ENCODE results near the gene GALNT13.

The GALNT13 gene

GRCh38 chr2:153871231-153872221 lies at the start of gene GALNT13:
GALNT13 (plus strand) TSS chr2:153871922.
- no peak for DNase-seq

- DNase-seq, result no peak
Measured at GRCh38 chr2:153823880-153824279, 47.8 kb upstream of the GALNT13 start.

- no peak for DNase-seq
Measured at GRCh38 chr2:153828335-153828734, 43.4 kb upstream of the GALNT13 start.

GRCh38 chr2:153834662-153835061 lies 37.1 kb upstream of the GALNT13 start:
- DNase-seq, result no peak

GRCh38 chr2:153858250-153858649 lies 13.5 kb upstream of the GALNT13 start:
- no peak for DNase-seq

GRCh38 chr2:153864022-153864421 lies 7.7 kb upstream of the GALNT13 start:
- no peak for DNase-seq

- no peak for DNase-seq
Measured at GRCh38 chr2:153866595-153866994, 5.1 kb upstream of the GALNT13 start.

- DNase-seq, result no peak
Measured at GRCh38 chr2:153870308-153870707, 1.4 kb upstream of the GALNT13 start.

- DNase-seq, result no peak
Measured at GRCh38 chr2:153872311-153873051, 759 bp downstream of the GALNT13 start.

- no peak for DNase-seq
Measured at GRCh38 chr2:153873052-153874048, 1.6 kb downstream of the GALNT13 start.

- no peak for DNase-seq
Measured at GRCh38 chr2:153875801-153876466, 4.2 kb downstream of the GALNT13 start.

GRCh38 chr2:153880926-153881325 lies 9.2 kb downstream of the GALNT13 start:
- no peak for DNase-seq

- DNase-seq, result no peak
Measured at GRCh38 chr2:153886833-153887232, 15.1 kb downstream of the GALNT13 start.

GRCh38 chr2:153890576-153890975 lies 18.9 kb downstream of the GALNT13 start:
- DNase-seq, result no peak

GRCh38 chr2:153891051-153891450 lies 19.3 kb downstream of the GALNT13 start:
- DNase-seq, result no peak

- DNase-seq, result no peak
Measured at GRCh38 chr2:153912798-153913396, 41.2 kb downstream of the GALNT13 start.

GRCh38 chr2:153917570-153917969 lies 45.8 kb downstream of the GALNT13 start:
- DNase-seq, result no peak

- DNase-seq, result no peak
Measured at GRCh38 chr2:153935511-153935910, 63.8 kb downstream of the GALNT13 start.

GRCh38 chr2:153939124-153939796 lies 67.5 kb downstream of the GALNT13 start:
- DNase-seq, result no peak

- no peak for DNase-seq
Measured at GRCh38 chr2:153940511-153940910, 68.8 kb downstream of the GALNT13 start.

GRCh38 chr2:153944800-153945199 lies 73.1 kb downstream of the GALNT13 start:
- no peak for DNase-seq

Measured in activated CD8-positive, alpha-beta memory T cell treated with anti-CD3 and anti-CD28 coated beads, Interleukin-2, amount 50 U/mL, for 4 hours (primary cell).